SIG-M5 treated with dmso at 0.1 percent for 504 hours (cell line): ENCODE results near the gene MCIDAS.

Experiments
- DNase-seq: peaks from one replicate; lab custom pipeline; 2025; ENCODE audit not compliant: unreplicated experiment; lab: John Stamatoyannopoulos, UW

Gene MCIDAS

GRCh38 chr5:55222985-55223811 is 3.9 kb downstream of the MCIDAS start:
- DNase-seq: no peak

GRCh38 chr5:55222092-55222984 is 4.8 kb downstream of the MCIDAS start:
- no peak for DNase-seq

DNA sequence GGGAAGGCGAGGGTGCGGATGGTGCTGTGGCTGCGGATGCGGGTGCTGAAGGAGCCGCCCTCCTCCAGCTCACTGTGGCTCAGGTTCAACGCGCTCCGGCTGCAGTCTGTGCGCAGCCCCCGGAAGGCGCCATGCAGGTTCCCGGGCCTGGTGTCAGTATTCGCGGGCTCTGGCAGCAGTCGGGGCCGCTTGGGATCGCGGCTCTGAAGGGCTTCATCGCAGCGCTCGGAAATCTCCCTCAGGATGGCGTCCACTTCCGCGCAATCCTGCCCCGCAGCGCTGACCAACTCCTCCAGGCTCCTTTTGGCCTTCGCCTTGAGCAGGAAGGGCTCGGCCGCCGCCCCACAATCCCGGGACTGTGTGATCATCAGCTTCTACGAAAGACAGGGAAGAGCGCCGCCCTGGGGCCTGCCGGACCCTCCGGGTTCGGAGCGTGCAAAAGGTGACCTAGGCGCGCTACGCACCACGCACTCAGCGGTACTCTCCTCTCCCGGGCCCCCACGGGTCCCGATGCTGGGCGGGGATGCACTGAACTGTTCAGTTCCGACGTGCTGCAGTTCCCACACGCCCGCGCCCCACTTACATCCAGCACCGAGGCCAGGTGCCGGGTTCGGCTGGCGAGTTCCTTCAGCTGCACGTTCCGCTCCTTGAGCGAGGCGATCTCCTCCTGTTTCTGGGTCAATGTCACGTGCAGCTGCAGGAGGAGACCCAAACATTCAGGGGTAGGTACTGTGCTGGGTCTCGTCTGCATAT is 6.5 kb downstream of the MCIDAS start:
- DNase-seq: no peak

DNA sequence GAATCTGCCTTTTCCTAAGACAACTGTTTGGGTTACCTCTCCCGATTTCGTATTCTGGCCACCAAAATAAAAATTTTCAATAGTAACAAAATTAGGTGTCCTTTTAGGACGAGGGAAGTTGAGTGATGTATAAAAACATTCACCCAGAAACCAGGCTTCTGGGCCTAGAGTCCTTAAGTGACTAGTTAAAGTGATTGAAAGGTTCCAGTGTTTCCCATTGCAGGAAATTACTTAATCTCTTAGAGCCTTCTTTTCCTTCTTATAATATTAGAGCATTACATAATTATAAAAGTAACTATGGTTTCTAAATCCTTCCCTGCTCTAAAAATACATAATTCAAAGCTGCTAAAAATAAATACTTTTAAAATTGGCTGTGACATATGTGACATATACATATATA is 7.3 kb downstream of the MCIDAS start:
- no peak for DNase-seq

GRCh38 chr5:55218967-55219366 is 8.1 kb downstream of the MCIDAS start:
- peak; percentile 26 for DNase-seq

- DNase-seq: no peak
Observed at GRCh38 chr5:55211184-55211874, 15.8 kb downstream of the MCIDAS start.

- DNase-seq: no peak
Observed at GRCh38 chr5:55205001-55205400, 22.1 kb downstream of the MCIDAS start.

GRCh38 chr5:55191165-55191564 is 36.0 kb downstream of the MCIDAS start:
- DNase-seq: no peak

DNA sequence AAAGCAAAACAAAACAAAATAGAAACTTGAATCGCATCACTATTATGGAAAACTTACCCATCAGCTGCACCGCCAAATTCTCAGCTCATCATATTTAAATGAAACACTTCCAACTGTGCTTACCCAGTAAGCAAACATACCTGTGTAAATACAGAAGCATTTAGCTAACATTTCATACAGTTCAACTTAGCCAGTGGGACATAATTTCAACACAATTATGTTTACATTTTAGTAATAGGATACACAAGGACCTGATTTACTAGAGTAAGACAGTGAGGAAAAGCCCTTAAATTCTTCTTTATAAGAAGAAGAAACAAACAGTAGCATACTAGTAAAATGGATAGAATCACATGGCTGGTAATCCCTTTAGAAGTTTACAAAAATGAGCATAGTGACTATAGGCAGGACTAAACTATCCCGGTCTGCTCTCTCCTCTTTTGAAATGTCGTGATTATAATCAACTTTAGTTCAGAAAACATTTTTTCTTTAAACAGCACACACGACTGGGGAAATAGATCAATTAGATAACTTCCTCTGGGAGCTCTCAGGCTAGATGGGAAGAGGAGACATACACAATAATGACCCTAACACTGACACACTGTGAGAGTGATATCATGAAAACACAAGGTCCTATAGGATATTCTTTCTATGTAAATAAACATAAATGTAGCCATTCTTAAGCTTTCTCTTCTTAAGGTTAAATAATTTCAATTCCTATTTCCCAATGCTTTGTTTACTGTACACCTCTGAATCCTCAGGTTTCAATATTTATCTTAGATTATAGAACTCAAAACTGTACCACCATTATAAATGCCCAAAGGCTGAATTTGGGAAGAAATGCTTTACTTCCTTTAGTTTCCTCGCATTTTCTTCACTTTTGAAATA is 38.2 kb downstream of the MCIDAS start:
- DNase-seq: peak; percentile 11

- DNase-seq: peak; percentile 13
Observed at GRCh38 chr5:55187370-55187769, 39.7 kb downstream of the MCIDAS start.

DNA sequence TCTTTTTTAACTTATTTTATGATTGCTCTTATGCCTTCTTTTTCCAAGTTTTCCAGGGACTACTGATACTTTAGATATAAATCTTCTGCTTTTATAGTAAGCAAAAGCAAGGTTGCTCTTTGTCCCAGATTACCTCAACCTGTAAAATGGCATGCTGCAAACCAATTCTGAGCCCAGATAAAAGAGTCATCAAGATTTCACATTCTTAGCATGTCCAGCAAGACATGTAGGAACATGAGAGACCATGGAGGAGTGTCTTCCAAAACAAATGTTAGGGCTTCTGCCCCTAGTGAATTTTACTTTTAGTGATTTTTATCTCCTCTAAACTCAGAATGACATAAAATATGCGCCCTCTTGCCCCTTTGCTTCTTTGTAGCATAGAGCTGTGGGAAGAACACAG is 47.1 kb downstream of the MCIDAS start:
- no peak for DNase-seq

GRCh38 chr5:55177078-55177477 is 50.0 kb downstream of the MCIDAS start:
- DNase-seq: peak; percentile 48

DNA sequence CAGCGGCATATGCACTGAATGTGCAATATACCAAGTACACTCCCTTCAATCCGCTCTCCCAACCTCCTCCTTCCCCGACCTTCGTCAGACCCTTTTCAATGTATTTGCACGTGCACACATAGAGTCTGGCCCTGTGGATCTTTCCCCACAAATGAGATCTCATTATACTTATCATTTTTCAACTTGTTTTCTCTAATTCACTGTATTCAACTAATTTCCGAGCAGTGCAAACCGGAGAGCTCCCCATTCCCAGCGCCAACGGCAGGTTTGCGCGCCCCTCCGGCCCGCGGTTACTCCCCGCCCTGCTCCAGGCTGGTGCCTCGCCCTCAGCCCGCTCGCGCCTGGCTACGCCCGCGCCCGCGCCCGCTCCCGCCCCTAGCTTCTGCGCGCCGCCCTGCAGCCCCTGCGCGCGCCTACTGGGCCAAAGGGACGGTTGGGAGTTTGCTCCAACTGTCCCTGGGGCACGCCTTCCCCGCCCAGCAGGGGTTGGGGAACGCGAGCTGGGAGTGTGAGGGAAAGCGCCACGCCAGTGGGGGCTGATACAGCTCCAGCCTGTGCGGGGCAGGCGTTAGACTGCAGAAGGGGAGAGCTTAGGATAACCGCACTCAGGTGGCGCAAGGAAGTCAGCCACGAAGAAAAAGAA is 50.8 kb downstream of the MCIDAS start:
- peak; percentile 47 for DNase-seq

- no peak for DNase-seq
Observed at GRCh38 chr5:55175781-55176175, 51.3 kb downstream of the MCIDAS start.

DNA sequence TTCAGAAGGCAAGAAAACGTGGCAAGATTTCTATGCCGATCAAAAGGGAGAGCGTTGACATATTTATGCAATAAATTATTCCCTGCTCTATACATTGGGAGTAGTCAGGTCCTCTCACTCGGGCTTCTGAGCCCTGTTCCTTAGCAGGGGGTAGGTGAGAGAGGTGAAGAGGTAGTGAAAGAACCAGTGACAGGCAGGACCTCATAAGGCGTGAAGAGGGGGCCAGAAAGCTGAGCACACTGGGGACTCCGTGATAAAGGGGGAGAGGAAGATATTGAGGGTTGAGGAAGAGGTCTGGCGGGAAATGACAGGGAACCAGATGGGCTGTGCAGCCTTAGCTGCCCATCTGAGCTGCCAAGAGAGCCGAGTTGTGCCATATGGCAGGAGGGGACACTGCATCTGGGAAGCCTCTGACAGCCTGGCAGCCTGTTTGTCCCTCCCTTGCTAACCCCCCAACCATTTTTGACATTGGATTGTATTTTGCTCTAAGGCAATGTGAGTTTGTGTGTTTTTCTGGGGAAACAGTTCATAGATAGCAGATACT is 53.4 kb downstream of the MCIDAS start:
- no peak for DNase-seq

- DNase-seq: peak; percentile 65
Observed at GRCh38 chr5:55172937-55173686, 54.0 kb downstream of the MCIDAS start, which contains the start of gene CDC20B. Gene CDC20B (minus strand): TSS chr5:55173177. CDS start chr5:55173000, 177 bp downstream.

GRCh38 chr5:55172051-55172899 is 54.8 kb downstream of the MCIDAS start:
- DNase-seq: peak; percentile 89
